ENCODE measurements around the gene PRTG. TPM values are rescaled to one million over a fixed set of nuclear protein-coding genes. Genes with fewer than 3 reads are reported as not detected.

Gene PRTG
- total and polyA plus RNA-seq, 2 experiments from 2014 or later: 0.63 to 3.4 TPM

DNA sequence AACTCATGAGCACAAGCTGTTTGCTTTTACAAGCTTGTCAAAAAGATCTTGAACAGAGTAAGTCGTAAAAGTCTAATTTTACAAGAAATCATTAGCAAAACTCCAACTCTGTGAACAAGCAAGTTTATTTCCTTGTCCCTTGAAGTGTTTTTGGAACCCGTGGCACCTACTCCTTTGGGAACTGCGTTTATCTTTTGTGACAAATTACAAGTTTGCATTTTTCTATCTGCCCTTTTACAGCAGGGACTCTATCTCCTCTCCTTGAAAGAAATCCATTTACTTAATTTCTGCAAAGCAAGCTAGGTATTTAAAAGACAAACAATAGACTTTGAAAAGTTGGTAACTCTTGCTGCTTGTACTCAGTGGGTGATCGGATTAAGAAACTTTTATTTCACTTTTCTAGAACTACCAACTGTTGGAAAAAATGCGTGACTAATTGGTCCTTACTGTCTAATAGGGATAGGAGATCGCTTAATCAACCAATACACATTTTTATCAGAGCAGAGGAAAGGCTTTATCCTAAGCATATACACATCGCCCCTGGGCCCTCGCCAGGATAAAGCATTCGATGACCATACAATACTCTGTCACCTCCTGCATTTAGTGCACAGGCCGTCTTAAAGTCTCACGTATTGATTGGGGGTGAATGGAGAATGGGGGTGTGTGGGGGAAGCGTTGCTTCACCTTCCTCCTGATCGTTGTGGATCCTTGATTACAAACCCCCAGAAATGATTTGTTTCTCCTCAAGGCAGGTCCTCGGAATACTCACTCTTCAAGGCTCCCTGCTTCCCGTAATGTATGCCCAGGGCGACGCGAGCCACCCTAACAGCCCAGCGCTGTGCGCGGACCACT lies 1.7 kb downstream of the PRTG start (continued):
- TF ChIP-seq, protein P1, sequence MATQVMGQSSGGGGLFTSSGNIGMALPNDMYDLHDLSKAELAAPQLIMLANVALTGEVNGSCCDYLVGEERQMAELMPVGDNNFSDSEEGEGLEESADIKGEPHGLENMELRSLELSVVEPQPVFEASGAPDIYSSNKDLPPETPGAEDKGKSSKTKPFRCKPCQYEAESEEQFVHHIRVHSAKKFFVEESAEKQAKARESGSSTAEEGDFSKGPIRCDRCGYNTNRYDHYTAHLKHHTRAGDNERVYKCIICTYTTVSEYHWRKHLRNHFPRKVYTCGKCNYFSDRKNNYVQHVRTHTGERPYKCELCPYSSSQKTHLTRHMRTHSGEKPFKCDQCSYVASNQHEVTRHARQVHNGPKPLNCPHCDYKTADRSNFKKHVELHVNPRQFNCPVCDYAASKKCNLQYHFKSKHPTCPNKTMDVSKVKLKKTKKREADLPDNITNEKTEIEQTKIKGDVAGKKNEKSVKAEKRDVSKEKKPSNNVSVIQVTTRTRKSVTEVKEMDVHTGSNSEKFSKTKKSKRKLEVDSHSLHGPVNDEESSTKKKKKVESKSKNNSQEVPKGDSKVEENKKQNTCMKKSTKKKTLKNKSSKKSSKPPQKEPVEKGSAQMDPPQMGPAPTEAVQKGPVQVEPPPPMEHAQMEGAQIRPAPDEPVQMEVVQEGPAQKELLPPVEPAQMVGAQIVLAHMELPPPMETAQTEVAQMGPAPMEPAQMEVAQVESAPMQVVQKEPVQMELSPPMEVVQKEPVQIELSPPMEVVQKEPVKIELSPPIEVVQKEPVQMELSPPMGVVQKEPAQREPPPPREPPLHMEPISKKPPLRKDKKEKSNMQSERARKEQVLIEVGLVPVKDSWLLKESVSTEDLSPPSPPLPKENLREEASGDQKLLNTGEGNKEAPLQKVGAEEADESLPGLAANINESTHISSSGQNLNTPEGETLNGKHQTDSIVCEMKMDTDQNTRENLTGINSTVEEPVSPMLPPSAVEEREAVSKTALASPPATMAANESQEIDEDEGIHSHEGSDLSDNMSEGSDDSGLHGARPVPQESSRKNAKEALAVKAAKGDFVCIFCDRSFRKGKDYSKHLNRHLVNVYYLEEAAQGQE (IDR thresholded peaks at IDR 0.05; ENCODE audit: unreplicated experiment): no peak

GRCh38 chr15:55740359-55740878 lies 2.5 kb downstream of the PRTG start:
- H3K9me3 Mint-ChIP-seq: no peaks in the 10 kb centered on the region; the same call in 2 of the 3 replicates
- no peak overlapping the region for H3K4me2 ChIP-seq
- peaks cover 22% of the 10 kb centered on the region for H3K4me1 ChIP-seq (ENCODE audit: insufficient read depth)
- peaks cover 100% of the 10 kb centered on the region for H3K27me3 ChIP-seq (ENCODE audit: insufficient read depth)
- H3K27me3 Mint-ChIP-seq (ENCODE audit: insufficient read depth, low read depth, poor library complexity): peaks cover 47% of the 10 kb centered on the region
- no peak overlapping the region for H2AFZ ChIP-seq
- no peak overlapping the region for H3K4me3 Mint-ChIP-seq
- peaks cover 11% of the 10 kb centered on the region for H3K4me1 Mint-ChIP-seq
- peaks cover 7% of the 10 kb centered on the region for H3F3A ChIP-seq (replicated peaks; ENCODE audit: low read depth)
- H3K4me3 ChIP-seq: no peak overlapping the region
- no peak overlapping the region for H3K27ac ChIP-seq (ENCODE audit: low read depth)
- no peak overlapping the region for H3K27ac Mint-ChIP-seq
- ATAC-seq (no peak), DNase-seq (ENCODE audit: low spot score) (no peak)
- H3K36me3 Mint-ChIP-seq (ENCODE audit: low read depth): no peaks in the 10 kb centered on the region
- no peaks in the 10 kb centered on the region for H3K36me3 ChIP-seq (ENCODE audit: insufficient read depth)
- H3K79me2 ChIP-seq (replicated peaks; ENCODE audit: insufficient read depth): no peaks in the 10 kb centered on the region
- no peaks in the 10 kb centered on the region for H3K9me2 ChIP-seq (ENCODE audit: insufficient read depth)
- peaks cover 24% of the 10 kb centered on the region for H4K20me1 ChIP-seq (replicated peaks; ENCODE audit: insufficient read depth)
- TF ChIP-seq STAT1 (IDR thresholded peaks at IDR 0.05; ENCODE audit: unreplicated experiment) (no peak), EZH2phosphoT487 (IDR thresholded peaks at IDR 0.05; ENCODE audit: unreplicated experiment) (no peak), ETS1 (IDR thresholded peaks at IDR 0.05) (no peak), POLR2AphosphoS5 (IDR thresholded peaks at IDR 0.05; ENCODE audit: low read depth) (no peak), EZH2 (IDR thresholded peaks at IDR 0.05; ENCODE audit: low read depth, unreplicated experiment) (no peak), JUNB (IDR thresholded peaks at IDR 0.05; ENCODE audit: unreplicated experiment) (no peak), ZNF462 (CRISPR knock-in tag; IDR thresholded peaks at IDR 0.05) (no peak), NANOG (IDR thresholded peaks at IDR 0.05; ENCODE audit: borderline replicate concordance) (no peak)
- TF ChIP-seq, protein P1 (IDR thresholded peaks at IDR 0.05; ENCODE audit: unreplicated experiment): no peak

Measured in GM23338 (cell line).